Measurements from ENCODE around the gene FARSB.

The FARSB gene

DNA sequence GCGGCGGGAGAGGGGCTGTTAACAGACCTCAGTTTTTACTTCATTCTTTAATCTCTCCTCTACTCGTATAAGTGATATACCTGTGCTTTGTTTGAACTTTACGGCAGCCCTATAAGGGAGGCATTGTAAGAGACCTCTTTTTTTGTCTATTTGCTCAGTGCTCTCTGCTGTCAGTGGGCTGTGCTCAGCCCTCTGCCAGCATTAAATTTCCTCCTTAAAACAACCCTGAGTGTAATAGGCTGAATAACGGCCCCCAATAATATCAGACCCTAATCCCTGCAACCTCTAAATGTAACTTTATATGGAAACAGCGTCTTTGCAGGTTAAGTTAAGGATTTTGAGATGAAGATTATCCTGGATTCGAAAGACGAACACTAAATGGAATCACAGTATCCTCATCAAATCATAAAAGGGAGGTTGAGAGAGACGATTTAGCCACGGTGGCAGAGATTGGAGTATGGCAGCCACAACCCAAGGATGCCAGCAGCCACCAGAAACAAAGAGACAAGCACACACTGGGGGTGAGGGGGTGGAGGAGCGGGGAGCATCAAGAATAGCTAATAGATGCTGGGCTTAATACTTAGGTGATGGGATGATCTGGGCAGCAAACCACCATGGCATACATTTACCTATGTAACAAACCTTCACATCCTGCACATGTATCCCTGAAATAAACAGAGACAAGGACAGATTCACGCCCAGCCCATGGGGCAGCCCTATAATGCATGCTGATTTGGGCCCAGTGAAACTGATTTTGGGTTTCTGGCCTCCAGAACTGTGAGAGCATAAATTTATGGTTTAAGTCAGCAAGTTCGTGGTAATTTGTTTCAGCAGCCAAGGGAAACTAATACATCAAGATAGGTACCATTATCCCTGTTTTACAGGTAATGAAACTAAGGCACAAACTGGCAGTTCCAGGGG is 894 bp upstream of the FARSB start:
- no peak for DNase-seq

DNA sequence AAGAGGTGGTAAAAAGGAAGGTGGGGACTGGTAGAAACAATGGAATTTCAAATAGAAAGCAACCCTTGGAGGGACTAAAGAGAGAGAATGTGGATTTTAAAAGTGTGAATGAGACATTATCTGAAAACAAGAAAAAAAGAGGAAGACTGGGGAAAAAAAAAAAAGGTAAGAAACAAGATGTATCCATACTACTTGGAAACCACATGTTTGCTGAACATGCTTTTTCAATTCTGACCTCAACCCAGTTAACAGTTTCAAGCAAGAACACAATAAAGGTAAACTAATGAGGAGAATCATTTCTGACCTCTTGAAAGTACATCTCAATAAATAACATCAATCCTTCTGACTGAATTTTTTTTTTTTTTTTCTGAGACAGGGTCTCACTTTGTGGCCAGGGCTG is 2.6 kb downstream of the FARSB start:
- DNase-seq = no peak

DNA sequence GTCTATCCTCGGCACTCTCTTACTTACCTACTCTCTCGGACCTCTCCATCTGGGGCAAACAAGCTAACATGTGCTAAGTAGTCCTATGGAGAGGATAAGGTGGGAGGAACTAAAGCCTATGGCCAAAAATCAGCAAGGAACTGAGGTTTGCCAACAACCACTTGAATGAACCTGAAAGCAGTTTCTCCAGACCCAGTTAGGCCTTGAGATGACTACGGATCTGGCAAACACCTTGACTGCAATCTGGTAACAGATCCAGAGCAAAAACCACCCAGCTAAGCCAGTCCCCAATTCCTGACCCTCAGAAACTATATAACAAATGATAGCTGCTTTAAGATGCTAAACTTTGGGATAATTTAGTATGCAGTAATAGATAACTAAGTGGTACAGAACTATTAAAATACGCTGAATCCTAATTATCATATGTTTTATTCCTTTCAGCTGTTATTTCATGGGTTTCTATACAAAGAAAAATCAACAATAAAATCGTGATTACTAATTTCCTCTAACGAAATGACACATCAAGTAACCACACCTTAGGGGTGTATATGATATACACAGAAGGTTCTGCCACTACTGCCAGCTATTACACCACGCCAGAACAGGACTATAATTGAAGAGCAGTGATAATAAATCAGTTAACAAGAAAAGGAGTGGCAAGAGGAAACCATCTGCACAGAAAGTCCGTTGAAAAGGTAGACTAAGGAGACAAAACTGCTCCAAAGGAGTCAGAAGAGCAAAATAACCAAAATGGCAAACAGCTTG is 3.2 kb downstream of the FARSB start:
- DNase-seq = no peak

DNA sequence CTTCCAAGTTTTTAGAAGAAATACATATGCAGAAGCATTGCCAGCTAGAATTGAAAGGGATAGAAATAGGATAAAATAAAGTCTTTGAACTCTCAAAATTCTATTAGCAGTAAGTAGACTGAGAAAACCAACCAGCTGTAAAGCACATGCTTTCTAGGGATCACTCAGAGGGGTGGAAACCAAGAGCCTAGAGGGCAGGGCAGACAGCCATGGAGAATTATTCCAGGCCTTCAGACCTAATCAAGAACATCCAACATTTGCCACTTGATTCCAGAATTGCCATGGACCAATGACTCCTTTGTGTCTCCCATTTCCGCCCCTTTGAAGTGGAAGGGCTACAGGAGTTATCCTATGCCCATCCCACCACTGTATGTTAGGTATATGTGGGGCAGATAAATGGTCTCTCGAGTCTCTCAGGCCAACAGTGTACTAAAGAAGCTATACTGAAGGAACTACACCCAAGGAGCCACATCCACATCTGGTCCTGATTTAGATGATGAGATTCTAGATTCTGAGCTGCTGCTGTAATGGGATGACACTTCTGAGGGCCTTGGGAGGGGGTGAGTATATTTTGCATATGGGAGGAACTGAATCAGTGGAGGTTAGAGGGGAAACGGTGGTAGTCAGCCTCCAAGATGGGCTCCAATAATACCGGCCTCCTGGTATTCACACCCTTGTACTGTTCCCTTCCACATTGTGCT is 4.0 kb downstream of the FARSB start:
- DNase-seq = no peak

DNA sequence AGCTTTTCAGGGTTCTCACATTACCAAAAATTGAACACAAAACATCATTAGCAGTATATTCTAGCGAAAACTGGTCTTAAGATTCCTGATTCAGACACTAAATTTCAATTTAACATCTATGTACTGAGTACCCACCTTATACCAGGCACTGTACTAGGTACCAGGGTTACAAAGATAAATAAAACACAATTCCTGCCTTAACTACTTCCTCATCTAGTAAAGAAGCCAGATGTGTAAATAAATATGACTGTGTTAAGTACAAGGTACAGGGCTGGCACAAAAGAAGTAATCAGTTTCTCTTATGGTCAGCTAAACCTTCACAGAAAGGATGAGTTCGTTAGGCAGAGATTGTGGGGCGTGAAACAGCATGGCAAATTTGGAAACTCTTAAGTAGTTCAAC is 6.1 kb downstream of the FARSB start:
- no peak for DNase-seq

DNA sequence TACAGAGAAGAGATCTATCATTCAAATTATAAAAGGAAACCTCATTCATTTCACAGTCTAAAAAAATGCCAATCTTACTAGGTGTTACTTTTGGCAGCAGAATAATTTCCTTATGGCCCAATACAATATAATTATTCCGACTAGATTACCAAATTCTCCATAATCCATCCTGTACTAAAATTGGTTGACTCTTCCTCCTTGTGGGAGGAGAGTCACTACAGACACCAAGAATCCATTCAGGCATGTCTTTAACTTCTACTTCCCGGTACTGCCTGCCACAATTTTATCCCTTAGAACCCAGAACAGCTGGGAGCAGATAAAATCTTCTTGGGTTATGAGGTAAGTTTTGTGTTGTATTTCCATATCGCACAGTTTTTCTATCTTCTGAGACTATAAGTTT is 9.9 kb downstream of the FARSB start:
- DNase-seq = no peak

DNA sequence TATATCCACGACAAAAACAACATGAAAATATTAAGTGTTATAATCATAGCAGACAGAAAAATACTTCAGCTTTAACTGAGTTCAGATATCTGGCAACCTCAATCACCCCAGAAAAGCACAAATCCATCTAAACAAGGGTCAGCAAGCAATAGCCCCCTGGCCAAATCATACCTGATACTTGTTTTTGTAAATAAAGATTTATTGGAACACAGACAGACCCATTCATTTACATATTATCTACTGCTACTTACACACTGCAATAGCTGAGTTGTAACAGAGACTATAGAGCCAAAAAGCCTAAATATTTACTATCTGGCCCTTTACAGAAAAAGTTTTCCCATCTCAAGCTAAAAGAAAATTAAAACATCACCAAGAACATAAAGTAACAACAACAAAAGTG is 12.8 kb downstream of the FARSB start:
- DNase-seq = no peak

DNA sequence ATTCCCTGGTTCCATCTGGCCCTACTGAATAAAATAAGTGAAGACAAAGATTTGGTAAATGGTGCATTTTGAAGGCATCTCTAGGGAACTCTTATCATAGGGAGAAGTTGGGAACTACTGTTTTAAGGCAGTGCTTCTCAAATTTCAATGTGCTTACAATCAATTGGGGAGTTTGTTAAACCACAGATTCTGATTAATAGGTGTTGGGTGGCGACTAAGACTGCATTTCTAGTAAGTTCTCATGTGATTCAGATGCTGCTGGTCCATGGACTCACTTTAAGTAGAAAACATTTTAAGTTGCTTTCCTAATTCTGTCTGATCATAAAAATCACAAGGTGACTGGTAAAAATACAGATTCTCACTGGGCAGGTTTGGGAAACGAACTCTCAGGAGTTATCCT is 14.6 kb downstream of the FARSB start:
- DNase-seq = no peak

DNA sequence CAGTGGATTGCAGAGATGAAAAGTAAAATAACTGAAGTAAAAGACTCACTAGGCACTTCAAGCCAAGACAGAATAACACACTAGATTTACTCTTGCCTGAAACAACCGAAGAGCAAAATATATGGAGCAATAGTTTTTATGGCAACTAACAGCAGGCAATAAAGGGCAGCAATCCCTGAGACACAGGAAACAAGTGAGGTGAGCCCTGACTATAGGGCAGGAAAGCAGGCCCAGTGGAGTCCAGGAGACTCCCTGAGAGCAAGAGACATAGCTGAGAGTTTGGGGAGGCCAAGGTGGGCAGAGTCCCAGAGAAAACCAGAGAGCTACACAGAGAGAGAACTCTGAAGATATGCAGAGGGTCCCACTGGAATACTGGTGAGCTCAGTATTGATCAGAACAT is 18.8 kb downstream of the FARSB start:
- DNase-seq = no peak

DNA sequence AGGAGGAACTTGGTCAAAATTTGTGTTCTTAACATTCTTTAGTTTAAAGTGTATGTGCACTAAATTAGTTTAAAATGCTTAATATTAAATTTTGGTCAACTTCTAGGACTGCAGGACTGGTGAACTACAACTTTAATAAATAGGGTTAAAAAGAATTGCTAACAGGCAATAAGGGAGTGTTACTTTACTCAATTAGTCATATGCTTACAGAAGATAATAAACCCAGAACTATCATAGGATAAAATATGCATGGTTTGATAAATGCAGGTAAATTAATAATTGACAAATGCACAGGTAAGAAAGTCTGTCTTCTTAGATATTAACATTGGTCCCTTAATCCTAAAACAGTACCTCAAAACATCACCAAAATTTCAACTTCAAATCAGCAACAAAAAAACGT is 20.6 kb downstream of the FARSB start:
- no peak for DNase-seq

DNA sequence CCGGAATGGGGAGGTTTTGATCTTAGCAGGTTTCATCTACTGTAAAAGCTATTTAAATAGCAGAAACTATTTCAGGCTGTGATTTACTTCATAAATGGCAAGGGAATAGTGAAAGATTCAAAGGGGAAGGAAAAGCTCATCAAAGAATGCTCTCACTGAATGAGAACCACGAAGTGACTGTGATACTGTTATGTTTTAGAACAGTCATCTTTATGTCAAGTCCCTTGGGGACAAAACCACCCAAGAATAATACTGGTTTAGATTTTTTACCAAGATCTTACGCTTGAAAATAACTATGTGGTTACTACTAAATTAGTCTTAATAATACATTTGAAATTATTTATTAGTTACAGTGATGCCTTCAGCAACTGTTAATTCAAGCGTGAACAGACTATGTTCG is 28.1 kb downstream of the FARSB start:
- DNase-seq = no peak

DNA sequence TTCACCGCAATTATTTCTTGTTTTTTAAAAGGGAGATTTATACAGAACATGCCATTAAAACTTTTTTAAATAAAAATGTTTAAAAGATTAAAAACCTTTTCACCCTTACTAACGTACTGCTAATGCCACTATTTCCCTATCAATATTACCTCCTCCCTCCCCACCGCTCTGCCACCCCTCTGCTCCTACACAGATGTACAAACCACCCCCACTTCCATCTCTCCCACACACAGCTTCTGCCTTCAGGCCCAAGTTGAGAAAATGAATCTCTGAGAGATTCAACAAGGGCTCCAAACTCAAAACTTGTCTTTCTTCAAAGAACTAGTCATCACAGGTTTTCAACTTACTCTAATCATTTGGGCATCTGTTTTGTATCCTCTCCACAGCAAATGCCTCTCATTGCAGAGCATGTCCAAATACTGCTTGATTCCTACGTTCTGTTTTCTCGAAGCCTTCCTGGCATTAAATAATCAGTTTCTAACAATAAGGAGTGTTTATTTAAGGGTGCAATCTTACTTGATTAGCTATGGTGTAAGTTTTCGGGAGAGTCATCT is 32.1 kb downstream of the FARSB start:
- no peak for DNase-seq

DNA sequence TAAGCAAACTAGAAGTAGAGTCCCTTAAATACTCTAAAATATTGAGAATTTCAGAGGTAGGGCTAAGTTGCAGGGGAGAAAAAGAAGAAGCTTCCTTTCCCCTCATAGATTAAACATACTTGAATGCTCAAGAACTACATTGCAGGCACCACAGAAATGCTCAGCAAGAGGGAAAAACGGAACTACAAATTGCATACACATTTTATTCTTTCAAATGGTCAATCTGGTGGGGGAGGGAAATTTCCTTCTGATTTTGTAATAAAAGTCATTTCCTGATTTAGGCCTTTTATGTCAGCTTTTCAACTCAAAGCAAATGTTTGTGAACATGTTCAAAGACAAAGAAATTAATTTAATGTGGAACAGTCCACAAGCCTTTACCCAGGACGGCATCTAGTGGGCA is 33.0 kb downstream of the FARSB start:
- no peak for DNase-seq

DNA sequence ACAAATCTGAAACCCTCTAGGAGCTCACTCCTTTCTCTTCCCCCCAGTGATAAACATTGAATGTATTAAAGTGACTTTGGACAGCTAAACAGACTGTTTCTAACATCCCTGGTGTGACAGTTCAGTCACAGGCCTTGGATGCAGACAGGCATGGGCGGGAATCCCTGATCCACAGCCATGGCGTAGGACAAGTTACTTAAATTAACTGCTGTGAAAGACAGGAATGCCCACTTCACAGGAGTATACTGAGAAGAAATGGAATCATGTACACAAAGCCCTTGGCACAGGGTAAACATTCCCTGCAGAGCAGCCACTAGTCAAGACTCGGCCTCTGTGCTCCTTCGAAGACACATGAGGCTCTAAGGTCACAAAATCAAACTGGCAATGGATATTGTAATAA is 34.0 kb downstream of the FARSB start:
- no peak for DNase-seq

DNA sequence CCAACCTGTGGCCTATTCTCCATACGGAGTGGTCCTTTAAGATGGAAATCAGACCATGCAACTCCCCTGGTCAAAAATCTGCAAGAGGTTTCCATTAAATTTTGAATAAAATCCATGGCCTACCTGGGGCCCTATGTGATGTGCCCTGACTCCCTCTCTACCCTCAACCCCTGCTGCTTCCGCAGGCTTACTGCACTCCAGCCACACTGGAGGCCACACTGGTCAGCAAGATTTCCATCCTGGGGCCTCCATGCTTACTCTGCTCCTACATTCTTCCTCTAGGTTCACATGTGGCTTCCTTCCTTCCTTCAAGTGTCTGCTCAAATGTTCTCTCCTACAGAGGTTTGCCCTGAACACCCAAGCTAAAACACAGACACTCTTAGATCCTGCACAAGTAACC is 40.6 kb downstream of the FARSB start:
- no peak for DNase-seq

DNA sequence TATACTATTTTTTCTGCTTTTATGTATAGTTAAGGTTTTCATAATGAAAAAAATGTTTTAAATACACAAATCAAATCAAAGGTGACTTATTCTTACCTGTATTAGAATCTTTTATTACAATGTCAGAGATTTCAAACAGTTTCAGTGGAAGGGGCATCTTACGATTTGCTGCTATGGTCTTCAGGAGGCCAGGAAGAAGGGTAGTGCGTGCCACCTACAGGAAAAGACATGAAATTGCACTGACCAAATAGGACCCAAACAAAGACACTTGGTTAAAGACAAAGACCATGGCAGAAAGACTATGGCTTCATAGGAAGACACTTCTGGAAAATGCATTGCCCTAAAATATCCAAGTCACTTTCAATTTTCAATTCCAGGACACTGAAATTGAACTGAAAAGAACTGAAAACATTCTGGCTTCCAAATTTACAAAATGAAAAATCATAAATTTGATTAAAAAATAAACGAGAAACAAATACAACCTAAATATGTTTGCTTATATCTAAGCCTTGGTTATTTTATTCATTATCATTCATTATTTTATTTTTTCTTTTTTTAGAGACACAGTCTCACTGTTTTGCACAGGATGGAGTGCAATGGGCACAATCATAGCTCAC is 42.1 kb downstream of the FARSB start:
- peak; percentile 30 for DNase-seq

DNA sequence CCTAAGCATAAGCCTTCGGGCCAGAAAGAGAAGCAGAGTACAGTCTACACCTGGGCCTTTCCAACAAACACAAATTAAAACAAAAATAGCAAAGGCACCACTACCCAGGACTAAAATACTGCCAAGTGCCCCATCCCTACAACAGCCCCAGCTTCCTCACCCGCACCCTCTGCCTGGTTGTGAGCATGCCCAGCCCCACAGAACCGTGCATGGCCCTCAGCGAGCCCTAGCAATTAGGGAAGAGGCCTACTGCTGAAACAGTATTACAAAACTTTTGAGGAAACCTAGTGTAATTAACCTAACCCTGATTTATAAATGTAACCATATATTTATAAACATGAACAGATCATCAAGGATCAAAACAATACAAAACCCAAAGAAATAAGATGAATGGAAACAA is 44.2 kb downstream of the FARSB start:
- DNase-seq = no peak

DNA sequence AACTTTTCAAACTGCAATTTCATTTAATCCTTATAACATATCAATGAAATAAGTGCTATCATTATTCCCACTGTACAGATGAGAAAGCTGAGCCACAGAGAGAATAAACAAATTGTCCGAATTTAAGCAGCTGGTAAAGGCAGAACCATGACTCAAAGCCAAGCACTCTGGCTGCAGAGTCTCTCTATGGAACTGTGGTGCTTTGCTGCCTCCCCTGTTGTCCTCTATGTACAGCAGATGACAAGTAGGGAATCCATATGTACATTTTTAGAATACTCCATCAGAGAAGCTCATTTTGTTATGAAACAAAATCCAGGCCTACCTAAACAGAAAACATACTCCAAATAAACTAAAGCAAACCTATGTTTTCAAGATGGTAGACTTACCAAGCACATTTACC is 45.1 kb downstream of the FARSB start:
- no peak for DNase-seq

DNA sequence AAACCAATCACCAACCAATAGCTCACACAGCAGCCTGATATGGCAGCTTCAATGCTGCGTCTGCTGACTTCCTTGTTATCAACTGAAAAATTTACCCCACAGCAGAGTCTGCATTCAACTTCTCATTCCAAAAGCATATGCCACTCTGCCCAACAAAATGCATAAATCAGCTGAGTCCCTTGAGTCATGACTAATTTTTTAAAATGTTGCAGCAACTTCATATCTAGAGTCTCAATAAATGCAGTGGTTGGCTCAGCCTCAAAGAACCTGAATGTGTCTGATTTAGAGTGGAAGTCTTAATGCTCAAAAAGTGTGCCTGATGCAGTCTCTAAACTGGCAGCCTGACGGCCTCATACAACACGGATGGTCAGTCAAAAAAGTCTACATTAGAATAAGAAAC is 46.5 kb downstream of the FARSB start:
- DNase-seq = no peak

DNA sequence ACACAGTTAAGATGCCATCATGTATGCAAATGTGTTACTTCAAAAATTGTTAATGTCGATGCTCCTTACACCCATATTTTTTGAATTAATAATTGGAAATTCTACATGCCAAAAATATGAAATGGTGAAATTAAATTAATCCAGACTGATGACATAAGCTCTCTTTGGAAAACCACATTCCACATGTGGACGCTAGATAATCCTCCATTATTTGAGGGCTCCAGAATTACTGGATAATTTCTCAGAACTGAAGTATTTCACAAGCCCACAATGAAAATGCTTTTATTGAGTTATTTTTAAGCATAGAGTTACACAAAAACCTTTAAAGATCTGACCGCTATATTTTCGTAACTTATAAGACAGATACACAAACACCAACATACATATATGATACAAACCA is 47.8 kb downstream of the FARSB start:
- no peak for DNase-seq

DNA sequence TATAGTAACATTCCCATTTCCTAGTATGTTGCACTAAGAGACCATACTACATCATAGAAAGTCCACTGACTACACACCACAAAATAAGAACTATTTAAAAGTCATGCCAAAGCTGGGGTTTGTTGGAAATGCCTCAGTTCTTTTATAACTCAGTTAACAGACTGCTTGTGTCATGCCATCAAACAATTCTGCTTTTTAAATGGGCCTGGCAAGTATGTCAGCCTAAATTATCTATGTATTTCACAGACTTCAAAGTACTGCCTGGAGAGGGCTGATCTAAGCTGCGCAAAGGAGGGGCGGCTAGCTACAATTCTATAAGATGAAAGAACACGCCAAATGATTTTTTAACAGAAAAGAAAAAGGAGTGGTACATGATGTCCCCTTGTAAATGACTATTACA is 49.6 kb downstream of the FARSB start:
- DNase-seq = no peak

DNA sequence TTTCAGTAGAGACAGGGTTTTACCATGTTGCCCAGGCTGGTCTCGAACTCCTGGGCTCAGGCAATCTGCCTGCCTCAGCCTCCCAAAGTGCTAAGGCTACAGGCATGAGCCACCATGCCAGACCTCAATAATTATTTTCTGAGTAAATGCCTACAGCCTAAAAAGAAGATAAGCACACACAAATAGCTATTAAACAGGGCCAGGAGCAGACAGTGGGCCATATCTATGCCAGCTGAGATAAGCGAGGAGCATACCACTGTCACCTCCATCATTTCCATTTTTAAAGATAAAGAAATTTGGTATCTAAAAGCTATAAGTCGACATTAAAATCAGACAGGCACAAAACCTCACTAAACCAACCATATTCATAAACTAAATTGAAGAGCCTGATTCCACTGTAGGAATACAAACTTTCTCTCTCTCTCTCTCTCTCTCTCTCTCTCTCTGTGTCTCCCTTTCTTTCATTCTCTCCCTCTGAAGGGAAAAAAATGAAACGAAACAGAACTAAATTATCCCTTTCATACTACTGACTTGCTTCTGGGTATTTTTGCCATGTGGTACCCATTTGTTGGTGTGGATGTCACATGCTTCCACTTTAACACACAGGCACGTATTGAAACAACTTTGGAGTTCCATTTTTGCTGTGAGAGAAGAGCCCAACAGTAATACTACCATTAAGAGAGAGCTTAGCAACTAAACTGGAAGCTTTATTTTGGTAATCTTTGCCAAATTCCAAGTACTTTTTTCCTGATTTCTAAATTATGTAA is 51.0 kb downstream of the FARSB start:
- DNase-seq = no peak

All from NCI-H526 treated with DMSO at 0.1 percent for 48 hours (cell line).